GM06990 (cell line): ENCODE results near the gene NID1.

Experiments
- DNase-seq: peaks from one replicate; pipeline ENCODE4 v3.0.0-alpha.2; 2011; ENCODE audit not compliant: insufficient read length; ENCODE audit errors: extremely low read depth
- H3K27me3 ChIP-seq: replicated peaks from 2 replicates; pipeline ENCODE4 v1.6.0; 2011; ENCODE audit warnings: low read length; ENCODE audit not compliant: control insufficient read depth, insufficient read depth
- H3K36me3 ChIP-seq: 2 replicates; pipeline ENCODE4 v1.5.1; 2011; ENCODE audit warnings: low read length; ENCODE audit not compliant: control insufficient read depth, insufficient read depth
- H3K4me3 ChIP-seq: replicated peaks from 2 replicates; pipeline ENCODE4 v1.5.1; 2011; ENCODE audit warnings: low read depth, mild to moderate bottlenecking, control low read depth, low read length
- CTCF ChIP-seq: IDR thresholded peaks from 2 replicates; pipeline ENCODE4 v1.5.1; 2011; ENCODE audit warnings: low read length, control low read depth, mild to moderate bottlenecking, inconsistent platforms; ENCODE audit not compliant: insufficient read depth, poor library complexity, severe bottlenecking

The NID1 gene

GRCh38 chr1:236024641-236025040 is 40.2 kb downstream of the NID1 start:
- peaks cover 3% of the 10 kb centered on the region; the same call in 1 of the 2 replicates for H3K36me3 ChIP-seq
- no peak for DNase-seq
- TF ChIP-seq CTCF, result no peak
- H3K27me3 ChIP-seq, result no peaks in the 10 kb centered on the region
- no peak overlapping the region for H3K4me3 ChIP-seq

GRCh38 chr1:236023926-236024565 is 40.8 kb downstream of the NID1 start:
- no peak for TF ChIP-seq CTCF
- H3K36me3 ChIP-seq, result peaks cover 3% of the 10 kb centered on the region
- H3K4me3 ChIP-seq, result no peak overlapping the region

GRCh38 chr1:236021424-236022135 is 43.3 kb downstream of the NID1 start:
- no peak overlapping the region for H3K4me3 ChIP-seq
- no peaks in the 10 kb centered on the region for H3K27me3 ChIP-seq
- DNase-seq, result no peak
- H3K36me3 ChIP-seq, result peaks cover 3% of the 10 kb centered on the region
- no peak for TF ChIP-seq CTCF

More at GRCh38 chr1:236023926-236024565, 40.8 kb downstream of the NID1 start:
- H3K27me3 ChIP-seq, result no peaks in the 10 kb centered on the region
- no peak for DNase-seq

- no peak overlapping the region for H3K4me3 ChIP-seq
- peaks cover 3% of the 10 kb centered on the region for H3K36me3 ChIP-seq
- no peaks in the 10 kb centered on the region for H3K27me3 ChIP-seq
- TF ChIP-seq CTCF, result no peak
- no peak for DNase-seq
These were observed 44.3 kb downstream of the NID1 start for GRCh38 chr1:236020359-236021219.

GRCh38 chr1:236018885-236019453 is 45.9 kb downstream of the NID1 start:
- Histone ChIP-seq H3K27me3 (no peaks in the 10 kb centered on the region), H3K4me3 (no peak overlapping the region), H3K36me3 (peaks cover 3% of the 10 kb centered on the region)
- TF ChIP-seq CTCF, result no peak
- DNase-seq, result no peak
